NT2/D1 (cell line): ENCODE measurements around the gene DISP2.

ENCODE experiments used
- SUZ12 ChIP-seq: IDR thresholded peaks from 2 replicates; pipeline ENCODE4 v1.6.1; 2011; ENCODE audit not compliant: insufficient read length, insufficient read depth; ENCODE audit errors: extremely low read depth
- YY1 ChIP-seq: IDR thresholded peaks from 2 replicates; pipeline ENCODE4 v1.6.1; 2011; ENCODE audit not compliant: insufficient read length, insufficient read depth
- ZNF274 ChIP-seq: IDR thresholded peaks from 2 replicates; pipeline ENCODE4 v1.6.1; 2011; ENCODE audit warnings: mild to moderate bottlenecking, low read depth, low read length

- no peak for TF ChIP-seq ZNF274
- TF ChIP-seq SUZ12 = no peak
- TF ChIP-seq YY1 = no peak
Observed at GRCh38 chr15:40358471-40359353, 693 bp downstream of the DISP2 start.
